AG04450 (cell line): Measurements from ENCODE around the gene HCN2. TPM values are rescaled to one million over a fixed set of nuclear protein-coding genes. Genes with fewer than 3 reads are reported as not detected.

ENCODE experiments used
- CTCF ChIA-PET: fragments of 300-600, 350-600 bp; formaldehyde crosslinking; extraction: SDS; loops from one replicate; lab custom pipeline; 2022; ENCODE audit warnings: antibody characterized with exemption, inconsistent platforms; lab: Charles Lee
- POLR2A ChIA-PET: fragments of 350-600 bp; formaldehyde crosslinking; extraction: SDS; loops from one replicate; lab custom pipeline; 2021; ENCODE audit warnings: antibody characterized with exemption, inconsistent platforms; lab: Yijun Ruan, JAX
- DNase-seq: peaks from one replicate; pipeline ENCODE4 v3.0.0-alpha.2; 2011; ENCODE audit warnings: low read depth, low spot score
- H3K27ac ChIP-seq: one replicate; pipeline ENCODE4 v1.5.1; 2012; ENCODE audit warnings: low read depth, low read length, control low read depth
- H3K27me3 ChIP-seq: one replicate; pipeline ENCODE4 v1.6.0; 2012; ENCODE audit warnings: low read length; ENCODE audit not compliant: control insufficient read depth, insufficient read depth
- H3K4me3 ChIP-seq: 2 replicates; pipeline ENCODE4 v1.5.1; 2011; ENCODE audit warnings: mild to moderate bottlenecking, low read depth, low read length, control low read depth
- H3K9me3 ChIP-seq: 2 replicates; pipeline ENCODE4 v1.5.1; 2012; ENCODE audit warnings: low read length; ENCODE audit not compliant: control insufficient read depth, insufficient read depth
- CTCF ChIP-seq: IDR thresholded peaks from 2 replicates; pipeline ENCODE4 v1.5.1; 2011; ENCODE audit warnings: low read depth, low read length, control low read depth, inconsistent platforms
- polyA plus RNA-seq: library from polyadenylated mRNA; depleted of rRNA; stranded (reverse); fragments of >200 nt; gene quantifications from 2 replicates; pipeline ENCODE4 v1.2.3, GENCODE V29; 2011

Gene HCN2
- polyA plus RNA-seq, 1 experiment, result 0.33 TPM

GRCh38 chr19:653425-653824 lies 63.7 kb downstream of the HCN2 start:
- no peak for TF ChIP-seq CTCF
- Histone ChIP-seq H3K27ac (no peak overlapping the region), H3K27me3 (no peaks in the 10 kb centered on the region), H3K4me3 (no peak overlapping the region), H3K9me3 (no peaks in the 10 kb centered on the region; the same call in 1 of the 2 replicates)
- ChIA-PET POLR2A (interaction anchor here (0.6 kb wide), 1 partner anchor 18 kb away, joined by 5 read pairs; no protein-coding TSS in a partner anchor), CTCF (interaction anchor here (0.7 kb wide), 1 partner anchor 41 kb away, joined by 3 read pairs; no protein-coding TSS in a partner anchor)
- no peak for DNase-seq

GRCh38 chr19:655691-656090 lies 66.0 kb downstream of the HCN2 start:
- no peak for TF ChIP-seq CTCF
- no peaks in the 10 kb centered on the region for H3K27me3 ChIP-seq
- H3K4me3 ChIP-seq, result no peak overlapping the region
- ChIA-PET POLR2A (no interaction called here), CTCF (no interaction called here)
- H3K9me3 ChIP-seq, result no peaks in the 10 kb centered on the region; the same call in 1 of the 2 replicates
- H3K27ac ChIP-seq, result no peak overlapping the region
- no peak for DNase-seq

GRCh38 chr19:656751-657559 lies 67.3 kb downstream of the HCN2 start:
- TF ChIP-seq CTCF, result no peak
- no peaks in the 10 kb centered on the region; the same call in 1 of the 2 replicates for H3K9me3 ChIP-seq
- H3K27me3 ChIP-seq, result no peaks in the 10 kb centered on the region
- no peak overlapping the region for H3K4me3 ChIP-seq
- no peak overlapping the region for H3K27ac ChIP-seq
- POLR2A ChIA-PET, result interaction anchor here (0.6 kb wide), 1 partner anchor 446 kb away, joined by 6 read pairs; no protein-coding TSS in a partner anchor
- CTCF ChIA-PET, result no interaction called here
- no peak for DNase-seq

- Histone ChIP-seq H3K27ac (no peak overlapping the region), H3K27me3 (no peaks in the 10 kb centered on the region), H3K9me3 (no peaks in the 10 kb centered on the region; the same call in 1 of the 2 replicates), H3K4me3 (no peak overlapping the region)
- ChIA-PET POLR2A (no interaction called here), CTCF (no interaction called here)
- DNase-seq, result no peak
- no peak for TF ChIP-seq CTCF
These were observed 67.9 kb downstream of the HCN2 start for GRCh38 chr19:657611-658010.
